ENCODE measurements around the gene DRD3.

DNA sequence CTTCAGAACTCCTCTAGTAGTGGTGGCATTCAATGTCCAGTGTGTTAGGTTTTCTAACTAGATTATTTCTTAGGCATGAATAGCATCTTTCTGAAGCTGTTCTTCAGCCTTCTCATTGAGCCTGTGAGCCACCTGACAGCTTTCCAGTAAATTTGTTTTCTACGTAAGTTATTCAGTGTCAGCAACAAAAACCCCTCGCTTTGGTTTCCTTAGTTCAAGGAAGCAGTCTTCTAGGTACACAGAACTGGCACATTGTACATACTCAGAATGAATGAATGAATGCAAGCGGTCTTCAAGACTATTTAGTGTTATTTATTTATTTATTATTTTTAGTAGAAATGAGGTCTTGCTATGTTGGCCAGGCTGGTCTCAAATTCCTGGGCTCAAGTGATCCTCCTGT lies 44.9 kb downstream of the DRD3 start:
- no peak for TF ChIP-seq POLR2A (IDR thresholded peaks at IDR 0.05; ENCODE audit: low read length)
- no peak for TF ChIP-seq GATA1 (IDR thresholded peaks at IDR 0.05; ENCODE audit: low read depth, low read length)
